ENCODE data around the gene ISG20L2. TPM values are rescaled to one million over a fixed set of nuclear protein-coding genes. Genes with fewer than 3 reads are reported as not detected.
A peak's percentile ranks its signal among the peaks of the same experiment; 100 is the strongest.

Gene ISG20L2
- total RNA-seq, 2 donors from 2014 or later, result 13.6 to 18.0 TPM

DNA sequence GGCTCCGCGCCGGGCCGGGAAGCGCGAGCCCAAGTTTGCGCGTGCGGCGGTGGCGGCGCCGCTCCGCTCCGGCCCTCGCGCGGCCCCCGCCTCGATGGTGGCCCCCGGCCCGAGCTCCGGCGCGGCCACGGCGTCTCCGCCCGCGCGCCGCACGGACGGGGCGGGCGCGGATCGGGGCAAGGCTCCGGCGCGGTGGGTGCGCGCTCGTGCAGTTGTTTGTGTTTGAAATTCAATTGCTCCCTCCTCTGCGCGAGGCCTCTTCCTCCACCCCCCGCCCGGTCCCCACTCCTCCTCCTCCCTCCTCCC is 22.8 kb upstream of the ISG20L2 start, which contains the start of gene HDGF:
TSS of gene HDGF (minus strand) at position 225 of the 306 bp plus-strand sequence. CDS start 246 bp downstream, outside the sequence.
- H3K27me3 ChIP-seq, result no peaks in the 10 kb centered on the region
- peaks cover 0 to 51% of the 10 kb centered on the region in 2 donors for H3K4me1 ChIP-seq
- H3K27ac ChIP-seq, result peak within 1 kb of the TSS; percentile 96
- H3K4me3 ChIP-seq, result peak within 1 kb of the TSS; percentile 94 to 95
- H3K36me3 ChIP-seq, result no peaks in the 10 kb centered on the region
- DNase-seq (ENCODE audit: low spot score), result no peak
- TF ChIP-seq, protein P1, sequence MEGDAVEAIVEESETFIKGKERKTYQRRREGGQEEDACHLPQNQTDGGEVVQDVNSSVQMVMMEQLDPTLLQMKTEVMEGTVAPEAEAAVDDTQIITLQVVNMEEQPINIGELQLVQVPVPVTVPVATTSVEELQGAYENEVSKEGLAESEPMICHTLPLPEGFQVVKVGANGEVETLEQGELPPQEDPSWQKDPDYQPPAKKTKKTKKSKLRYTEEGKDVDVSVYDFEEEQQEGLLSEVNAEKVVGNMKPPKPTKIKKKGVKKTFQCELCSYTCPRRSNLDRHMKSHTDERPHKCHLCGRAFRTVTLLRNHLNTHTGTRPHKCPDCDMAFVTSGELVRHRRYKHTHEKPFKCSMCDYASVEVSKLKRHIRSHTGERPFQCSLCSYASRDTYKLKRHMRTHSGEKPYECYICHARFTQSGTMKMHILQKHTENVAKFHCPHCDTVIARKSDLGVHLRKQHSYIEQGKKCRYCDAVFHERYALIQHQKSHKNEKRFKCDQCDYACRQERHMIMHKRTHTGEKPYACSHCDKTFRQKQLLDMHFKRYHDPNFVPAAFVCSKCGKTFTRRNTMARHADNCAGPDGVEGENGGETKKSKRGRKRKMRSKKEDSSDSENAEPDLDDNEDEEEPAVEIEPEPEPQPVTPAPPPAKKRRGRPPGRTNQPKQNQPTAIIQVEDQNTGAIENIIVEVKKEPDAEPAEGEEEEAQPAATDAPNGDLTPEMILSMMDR (IDR thresholded peaks at IDR 0.05), result no peak
- H3K9me3 ChIP-seq, result no peaks in the 10 kb centered on the region

DNA sequence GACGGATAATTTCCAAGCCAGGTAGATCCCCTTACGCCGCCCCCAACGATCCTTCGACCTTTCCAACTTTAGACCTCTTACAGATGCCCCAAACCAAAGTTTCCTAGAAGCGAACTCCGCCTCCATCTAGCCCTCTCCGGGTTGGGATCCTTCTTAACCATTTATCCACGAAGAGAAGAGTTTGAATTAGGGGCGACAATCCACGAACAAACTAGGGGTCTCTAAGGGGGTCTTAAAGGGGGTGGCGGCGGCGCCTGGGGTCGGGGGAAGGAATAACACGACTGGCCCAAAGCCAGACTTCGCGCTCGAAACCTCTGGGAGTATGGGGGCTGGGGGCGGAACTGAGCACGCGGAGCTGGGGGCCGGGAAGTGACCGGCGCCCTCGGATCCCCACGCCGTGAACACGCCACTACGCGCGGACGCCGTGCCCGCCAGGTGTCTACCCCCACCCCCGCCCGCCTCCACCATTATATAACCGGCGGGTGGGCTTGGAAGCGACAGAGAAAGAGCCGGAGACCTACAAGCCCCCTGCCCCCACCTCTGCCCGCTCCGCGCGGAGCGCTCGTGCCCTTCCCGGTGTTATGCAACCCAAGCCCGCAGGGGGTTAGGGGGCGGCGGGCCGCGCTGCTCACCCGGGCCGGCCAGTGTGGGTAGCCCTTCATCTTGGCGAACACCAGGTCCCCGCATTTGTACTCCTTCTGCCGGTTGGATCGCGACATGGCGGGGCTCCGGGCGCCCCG is 22.3 kb upstream of the ISG20L2 start:
- H3K4me1 ChIP-seq, result peaks cover 0 to 56% of the 10 kb centered on the region in 2 donors

DNA sequence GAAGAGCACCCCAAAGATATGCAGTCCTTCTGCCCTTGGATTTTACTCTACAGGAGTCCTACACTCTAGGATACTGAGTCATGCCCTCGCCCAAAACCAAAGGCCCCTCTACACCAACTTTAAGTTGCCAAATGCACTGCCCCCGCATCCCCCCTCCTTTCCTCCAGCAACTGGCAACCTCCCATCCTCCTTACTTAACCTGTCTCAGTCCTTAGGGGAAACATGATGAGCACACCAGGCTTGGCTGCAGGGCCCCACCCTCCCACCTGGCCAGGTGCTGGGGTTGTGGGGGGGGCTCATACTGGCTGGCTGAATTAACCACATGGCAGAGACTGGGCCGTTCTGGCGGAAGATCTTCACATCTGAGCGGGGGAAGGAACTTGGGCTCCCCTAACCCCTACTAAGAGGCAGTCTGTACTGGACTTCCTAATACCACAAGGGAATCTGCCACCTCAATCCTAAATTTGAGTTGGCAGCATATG is 21.7 kb upstream of the ISG20L2 start:
- DNase-seq (ENCODE audit: low spot score), result no peak
- peak overlapping the region; percentile 96 for H3K27ac ChIP-seq
- H3K27me3 ChIP-seq, result no peaks in the 10 kb centered on the region
- H3K4me3 ChIP-seq, result peak overlapping the region; percentile 94 to 95
- H3K4me1 ChIP-seq, result peaks cover 0 to 62% of the 10 kb centered on the region in 2 donors
- no peaks in the 10 kb centered on the region for H3K9me3 ChIP-seq
- TF ChIP-seq, protein P1 (IDR thresholded peaks at IDR 0.05), result no peak
- H3K36me3 ChIP-seq, result no peaks in the 10 kb centered on the region

More for the DNA sequence above, 22.3 kb upstream of the ISG20L2 start:
- H3K27ac ChIP-seq, result peak overlapping the region; percentile 96
- no peak for DNase-seq (ENCODE audit: low spot score)
- H3K36me3 ChIP-seq, result no peaks in the 10 kb centered on the region
- no peaks in the 10 kb centered on the region for H3K27me3 ChIP-seq
- TF ChIP-seq, protein P1 (IDR thresholded peaks at IDR 0.05), result no peak
- H3K4me3 ChIP-seq, result peak overlapping the region; percentile 94 to 95
- H3K9me3 ChIP-seq, result no peaks in the 10 kb centered on the region

DNA sequence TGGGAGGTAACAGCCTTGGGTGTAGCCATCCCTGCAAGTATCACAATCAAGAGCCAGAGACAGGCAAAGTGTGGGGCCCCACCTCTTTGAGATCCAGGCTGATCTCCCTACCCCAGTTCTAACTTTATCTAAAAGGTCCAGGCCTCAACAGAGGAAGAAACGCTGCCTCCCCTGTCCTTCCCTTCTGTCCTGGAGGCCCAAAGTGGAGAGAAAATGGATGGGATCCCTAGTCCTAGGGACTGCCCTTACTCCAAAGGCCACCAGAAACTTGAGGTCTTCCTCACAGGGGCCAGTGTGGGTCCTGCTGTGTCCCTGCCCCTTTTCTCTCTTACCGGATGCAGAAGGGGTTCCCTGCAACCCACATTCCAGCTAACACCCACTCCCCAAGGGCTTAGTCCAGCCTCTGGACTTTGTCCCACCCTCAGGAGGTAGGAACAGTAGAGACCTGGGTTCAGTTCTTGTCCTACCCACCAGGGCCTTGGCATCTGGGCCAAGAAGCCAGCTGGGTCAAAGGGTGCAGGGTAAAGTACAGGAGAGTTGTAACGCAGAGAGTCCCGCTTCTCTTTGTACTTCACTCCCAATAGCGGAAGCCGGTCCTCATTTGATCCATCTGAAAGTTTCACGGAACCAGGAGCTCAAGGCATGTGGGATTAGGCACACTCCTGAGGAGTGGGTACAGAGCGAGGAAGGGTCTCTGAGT is 21.0 kb upstream of the ISG20L2 start:
- no peaks in the 10 kb centered on the region for H3K27me3 ChIP-seq
- H3K9me3 ChIP-seq, result no peaks in the 10 kb centered on the region
- peaks cover 0 to 69% of the 10 kb centered on the region in 2 donors for H3K4me1 ChIP-seq
- no peak for DNase-seq (ENCODE audit: low spot score)
- H3K27ac ChIP-seq, result peak overlapping the region; percentile 96
- TF ChIP-seq, protein P1 (IDR thresholded peaks at IDR 0.05), result no peak
- peaks cover 6% of the 10 kb centered on the region for H3K36me3 ChIP-seq
- peak overlapping the region; percentile 94 to 95 for H3K4me3 ChIP-seq

- Histone ChIP-seq H3K27ac (peak overlapping the region; percentile 96), H3K4me1 (peaks cover 0 to 76% of the 10 kb centered on the region in 2 donors), H3K36me3 (peaks cover 13% of the 10 kb centered on the region), H3K27me3 (no peaks in the 10 kb centered on the region), H3K9me3 (no peaks in the 10 kb centered on the region), H3K4me3 (peak overlapping the region; percentile 94 to 95)
- DNase-seq (ENCODE audit: low spot score), result peak; percentile 83
- TF ChIP-seq, protein P1 (IDR thresholded peaks at IDR 0.05), result no peak
These were observed 20.3 kb upstream of the ISG20L2 start for GRCh38 chr1:156748670-156749418.

Data from right atrium auricular region (tissue), 2 donors.